Activated CD4-positive, alpha-beta T cell treated with anti-CD3 and anti-CD28 coated beads, Interleukin-2, amount 50 U/mL, for 16 hours (primary cell): ENCODE measurements around the gene TMEM39A.

Experiments used
- DNase-seq: peaks from one replicate; pipeline ENCODE4 v3.0.0-alpha.2; 2020

Gene TMEM39A

GRCh38 chr3:119453822-119454221 is 9.6 kb downstream of the TMEM39A start:
- DNase-seq, result no peak

GRCh38 chr3:119444590-119444989 is 18.8 kb downstream of the TMEM39A start:
- DNase-seq, result peak; percentile 29

GRCh38 chr3:119443179-119443578 is 20.2 kb downstream of the TMEM39A start:
- DNase-seq, result peak; percentile 13

GRCh38 chr3:119437691-119438258 is 25.6 kb downstream of the TMEM39A start:
- DNase-seq, result no peak

- no peak for DNase-seq
These were observed 26.4 kb downstream of the TMEM39A start for GRCh38 chr3:119436977-119437376.

- DNase-seq, result no peak
These were observed 28.7 kb downstream of the TMEM39A start for GRCh38 chr3:119434703-119435102.

- DNase-seq, result no peak
These were observed 29.6 kb downstream of the TMEM39A start for GRCh38 chr3:119433613-119434325.

GRCh38 chr3:119428538-119428937 is 34.9 kb downstream of the TMEM39A start:
- DNase-seq, result no peak

- DNase-seq, result no peak
These were observed 35.7 kb downstream of the TMEM39A start for GRCh38 chr3:119427669-119428068.

GRCh38 chr3:119420196-119420595 is 43.2 kb downstream of the TMEM39A start:
- no peak for DNase-seq

GRCh38 chr3:119418641-119419040 is 44.8 kb downstream of the TMEM39A start:
- DNase-seq, result no peak

- DNase-seq, result no peak
These were observed 45.5 kb downstream of the TMEM39A start for GRCh38 chr3:119417771-119418512.

GRCh38 chr3:119416873-119417272 is 46.5 kb downstream of the TMEM39A start:
- no peak for DNase-seq

GRCh38 chr3:119413603-119414280 is 49.7 kb downstream of the TMEM39A start:
- no peak for DNase-seq

- no peak for DNase-seq
These were observed 53.6 kb downstream of the TMEM39A start for GRCh38 chr3:119409844-119410243.

- DNase-seq, result no peak
These were observed 55.0 kb downstream of the TMEM39A start for GRCh38 chr3:119408243-119408950.

- no peak for DNase-seq
These were observed 58.1 kb downstream of the TMEM39A start for GRCh38 chr3:119405315-119405714.

- no peak for DNase-seq
These were observed 60.2 kb downstream of the TMEM39A start for GRCh38 chr3:119403201-119403600.

GRCh38 chr3:119402791-119403190 is 60.6 kb downstream of the TMEM39A start:
- DNase-seq, result no peak

- DNase-seq, result no peak
These were observed 61.6 kb downstream of the TMEM39A start for GRCh38 chr3:119401503-119402440.

- DNase-seq, result peak; percentile 6
These were observed 62.3 kb downstream of the TMEM39A start for GRCh38 chr3:119401069-119401468.

- no peak for DNase-seq
These were observed 62.9 kb downstream of the TMEM39A start for GRCh38 chr3:119400466-119400865.
